Measurements from ENCODE around the gene TAS2R41. TPM values are rescaled to one million over a fixed set of nuclear protein-coding genes. Genes with fewer than 3 reads are reported as not detected.

TAS2R41 gene
- total RNA-seq, 1 donor, result not detected

GRCh38 chr7:143479055-143479766 is 1.5 kb downstream of the TAS2R41 start:
- Histone ChIP-seq H3K36me3 (ENCODE audit: insufficient read depth, low read length) (no peaks in the 10 kb centered on the region), H3K4me1 (ENCODE audit: insufficient read depth, low read length) (no peaks in the 10 kb centered on the region), H3K4me3 (ENCODE audit: insufficient read depth, low read length) (no peak overlapping the region), H3K79me2 (ENCODE audit: insufficient read depth, low read length) (no peaks in the 10 kb centered on the region), H3K27me3 (ENCODE audit: insufficient read depth, low read length) (no peaks in the 10 kb centered on the region), H2AFZ (ENCODE audit: low read length) (no peak overlapping the region), H3K9me3 (ENCODE audit: low read depth, low read length) (no peaks in the 10 kb centered on the region), H3K27ac (ENCODE audit: low read depth, low read length) (no peak overlapping the region), H3K4me2 (ENCODE audit: insufficient read depth, low read length) (no peak overlapping the region), H4K20me1 (ENCODE audit: insufficient read depth, low read length) (no peaks in the 10 kb centered on the region)
- TF ChIP-seq CTCF (IDR thresholded peaks at IDR 0.05; ENCODE audit: extremely low read depth, low read depth, low read length), result no peak
- DNase-seq (ENCODE audit: insufficient read length, low spot score, missing footprints), result no peak

- Histone ChIP-seq H4K20me1 (ENCODE audit: insufficient read depth, low read length) (no peaks in the 10 kb centered on the region), H3K4me3 (ENCODE audit: insufficient read depth, low read length) (no peak overlapping the region), H3K27me3 (ENCODE audit: insufficient read depth, low read length) (no peaks in the 10 kb centered on the region), H3K4me1 (ENCODE audit: insufficient read depth, low read length) (no peaks in the 10 kb centered on the region), H3K79me2 (ENCODE audit: insufficient read depth, low read length) (no peaks in the 10 kb centered on the region), H3K36me3 (ENCODE audit: insufficient read depth, low read length) (no peaks in the 10 kb centered on the region), H3K27ac (ENCODE audit: low read depth, low read length) (no peak overlapping the region), H2AFZ (ENCODE audit: low read length) (no peak overlapping the region), H3K4me2 (ENCODE audit: insufficient read depth, low read length) (no peak overlapping the region), H3K9me3 (ENCODE audit: low read depth, low read length) (no peaks in the 10 kb centered on the region)
- DNase-seq (ENCODE audit: insufficient read length, low spot score, missing footprints), result no peak
- TF ChIP-seq CTCF (IDR thresholded peaks at IDR 0.05; ENCODE audit: extremely low read depth, low read depth, low read length), result no peak
Observed at GRCh38 chr7:143480501-143480900, 2.8 kb downstream of the TAS2R41 start.

GRCh38 chr7:143484119-143484518 is 6.4 kb downstream of the TAS2R41 start:
- Histone ChIP-seq H3K9me3 (ENCODE audit: low read depth, low read length) (no peaks in the 10 kb centered on the region), H3K36me3 (ENCODE audit: insufficient read depth, low read length) (no peaks in the 10 kb centered on the region), H2AFZ (ENCODE audit: low read length) (peak overlapping the region; percentile 45), H3K79me2 (ENCODE audit: insufficient read depth, low read length) (no peaks in the 10 kb centered on the region), H3K4me3 (ENCODE audit: insufficient read depth, low read length) (no peak overlapping the region), H3K4me2 (ENCODE audit: insufficient read depth, low read length) (no peak overlapping the region), H3K27me3 (ENCODE audit: insufficient read depth, low read length) (no peaks in the 10 kb centered on the region), H4K20me1 (ENCODE audit: insufficient read depth, low read length) (no peaks in the 10 kb centered on the region), H3K4me1 (ENCODE audit: insufficient read depth, low read length) (peaks cover 6% of the 10 kb centered on the region), H3K27ac (ENCODE audit: low read depth, low read length) (no peak overlapping the region)
- DNase-seq (ENCODE audit: insufficient read length, low spot score, missing footprints), result no peak
- no peak for TF ChIP-seq CTCF (IDR thresholded peaks at IDR 0.05; ENCODE audit: extremely low read depth, low read depth, low read length)

- Histone ChIP-seq H3K9me3 (ENCODE audit: low read depth, low read length) (no peaks in the 10 kb centered on the region), H3K4me2 (ENCODE audit: insufficient read depth, low read length) (no peak overlapping the region), H3K4me1 (ENCODE audit: insufficient read depth, low read length) (peaks cover 6% of the 10 kb centered on the region), H3K27ac (ENCODE audit: low read depth, low read length) (no peak overlapping the region), H3K79me2 (ENCODE audit: insufficient read depth, low read length) (no peaks in the 10 kb centered on the region), H3K27me3 (ENCODE audit: insufficient read depth, low read length) (no peaks in the 10 kb centered on the region), H3K4me3 (ENCODE audit: insufficient read depth, low read length) (no peak overlapping the region), H4K20me1 (ENCODE audit: insufficient read depth, low read length) (no peaks in the 10 kb centered on the region), H3K36me3 (ENCODE audit: insufficient read depth, low read length) (no peaks in the 10 kb centered on the region), H2AFZ (ENCODE audit: low read length) (no peak overlapping the region)
- no peak for TF ChIP-seq CTCF (IDR thresholded peaks at IDR 0.05; ENCODE audit: extremely low read depth, low read depth, low read length)
- DNase-seq (ENCODE audit: insufficient read length, low spot score, missing footprints), result no peak
Observed at GRCh38 chr7:143485094-143485493, 7.4 kb downstream of the TAS2R41 start.
